ENCODE data around the gene SPATA2L.

DNA sequence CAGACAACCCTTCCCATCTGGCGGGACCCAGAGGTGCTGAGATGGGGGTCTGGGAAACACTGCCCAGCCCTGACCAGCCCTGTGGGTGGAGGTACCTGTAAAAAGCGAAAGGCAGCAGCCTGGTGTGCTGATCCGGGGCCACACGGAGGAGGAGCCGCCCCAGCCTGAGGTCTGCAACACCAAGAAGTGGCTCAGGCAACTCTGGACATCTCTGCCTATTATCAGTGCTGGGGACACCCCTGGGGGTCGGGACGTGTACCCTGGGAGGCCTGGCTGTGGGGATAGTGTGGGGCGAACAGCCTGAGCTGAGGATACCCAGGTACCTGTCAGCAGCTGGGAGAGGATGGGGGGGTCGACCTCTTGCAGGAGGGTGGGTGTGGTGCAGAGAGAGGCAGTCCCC is 37.9 kb upstream of the SPATA2L start:
- TF ChIP-seq, protein P1, sequence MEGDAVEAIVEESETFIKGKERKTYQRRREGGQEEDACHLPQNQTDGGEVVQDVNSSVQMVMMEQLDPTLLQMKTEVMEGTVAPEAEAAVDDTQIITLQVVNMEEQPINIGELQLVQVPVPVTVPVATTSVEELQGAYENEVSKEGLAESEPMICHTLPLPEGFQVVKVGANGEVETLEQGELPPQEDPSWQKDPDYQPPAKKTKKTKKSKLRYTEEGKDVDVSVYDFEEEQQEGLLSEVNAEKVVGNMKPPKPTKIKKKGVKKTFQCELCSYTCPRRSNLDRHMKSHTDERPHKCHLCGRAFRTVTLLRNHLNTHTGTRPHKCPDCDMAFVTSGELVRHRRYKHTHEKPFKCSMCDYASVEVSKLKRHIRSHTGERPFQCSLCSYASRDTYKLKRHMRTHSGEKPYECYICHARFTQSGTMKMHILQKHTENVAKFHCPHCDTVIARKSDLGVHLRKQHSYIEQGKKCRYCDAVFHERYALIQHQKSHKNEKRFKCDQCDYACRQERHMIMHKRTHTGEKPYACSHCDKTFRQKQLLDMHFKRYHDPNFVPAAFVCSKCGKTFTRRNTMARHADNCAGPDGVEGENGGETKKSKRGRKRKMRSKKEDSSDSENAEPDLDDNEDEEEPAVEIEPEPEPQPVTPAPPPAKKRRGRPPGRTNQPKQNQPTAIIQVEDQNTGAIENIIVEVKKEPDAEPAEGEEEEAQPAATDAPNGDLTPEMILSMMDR (IDR thresholded peaks at IDR 0.05) = no peak
- no peak for TF ChIP-seq POLR2A (IDR thresholded peaks at IDR 0.05)
